KOPT-K1 (cell line): ENCODE results near the gene HS1BP3.

ENCODE experiments used
- H3K27ac ChIP-seq: fragments of 200-600 bp; sonication (generic); 2 replicates; pipeline ENCODE4 v1.5.1; 2016; ENCODE audit warnings: antibody characterized with exemption, mild to moderate bottlenecking, low read depth, low read length; ENCODE audit not compliant: poor library complexity, severe bottlenecking
- H3K36me3 ChIP-seq: fragments of 200-600 bp; sonication (generic); 2 replicates; pipeline ENCODE4 v1.5.1; 2017; ENCODE audit warnings: antibody characterized with exemption, mild to moderate bottlenecking, low read length, moderate library complexity; ENCODE audit not compliant: insufficient read depth
- H3K9me3 ChIP-seq: fragments of 200-600 bp; sonication (generic); 2 replicates; pipeline ENCODE4 v1.5.1; 2017; ENCODE audit warnings: antibody characterized with exemption, low read length, mild to moderate bottlenecking; ENCODE audit not compliant: insufficient read depth, poor library complexity, severe bottlenecking

HS1BP3 gene

DNA sequence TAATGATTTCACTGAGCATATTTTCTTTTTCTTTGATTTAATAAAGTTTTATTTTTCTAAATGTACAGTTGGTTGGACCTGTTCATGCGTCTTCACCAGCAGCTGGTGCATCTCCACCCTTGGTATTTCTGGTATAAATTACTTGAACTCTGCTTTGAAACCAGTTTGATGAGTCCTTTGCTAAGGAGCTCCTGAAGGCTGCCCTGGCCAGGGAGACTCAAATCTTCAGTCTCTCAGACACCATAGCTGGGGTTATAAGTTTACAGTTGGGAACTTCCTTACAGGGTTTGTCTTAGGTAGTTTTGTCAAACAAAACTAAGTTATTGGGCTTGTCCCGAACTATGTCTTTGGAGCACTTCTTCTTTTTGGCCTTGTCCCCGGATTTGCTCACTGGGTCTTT lies 44.7 kb downstream of the HS1BP3 start:
- Histone ChIP-seq H3K27ac (no peak overlapping the region), H3K36me3 (no peaks in the 10 kb centered on the region), H3K9me3 (peaks cover 6% of the 10 kb centered on the region)

DNA sequence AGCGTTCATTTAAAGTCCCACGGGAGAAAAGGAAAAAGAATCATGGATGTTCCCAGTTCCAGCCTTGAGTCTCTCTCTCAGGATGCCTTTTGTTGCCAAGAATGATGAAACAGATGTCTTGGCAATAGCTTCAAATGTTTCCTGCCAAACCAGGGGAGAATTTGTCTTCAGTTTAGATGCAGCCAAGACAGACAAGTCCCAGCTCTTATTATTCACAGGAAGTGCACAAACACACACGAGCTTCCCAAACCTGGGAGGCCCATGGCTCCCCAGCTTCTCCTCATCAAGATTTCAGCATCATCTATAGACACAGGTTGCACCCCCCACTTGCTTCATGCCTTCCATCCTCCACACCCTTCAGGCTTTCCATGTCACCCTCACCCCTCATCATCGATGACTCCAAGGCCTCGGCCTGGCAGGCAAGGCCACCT lies 45.9 kb downstream of the HS1BP3 start:
- no peak overlapping the region for H3K27ac ChIP-seq
- H3K36me3 ChIP-seq, result no peaks in the 10 kb centered on the region
- peaks cover 6% of the 10 kb centered on the region for H3K9me3 ChIP-seq

DNA sequence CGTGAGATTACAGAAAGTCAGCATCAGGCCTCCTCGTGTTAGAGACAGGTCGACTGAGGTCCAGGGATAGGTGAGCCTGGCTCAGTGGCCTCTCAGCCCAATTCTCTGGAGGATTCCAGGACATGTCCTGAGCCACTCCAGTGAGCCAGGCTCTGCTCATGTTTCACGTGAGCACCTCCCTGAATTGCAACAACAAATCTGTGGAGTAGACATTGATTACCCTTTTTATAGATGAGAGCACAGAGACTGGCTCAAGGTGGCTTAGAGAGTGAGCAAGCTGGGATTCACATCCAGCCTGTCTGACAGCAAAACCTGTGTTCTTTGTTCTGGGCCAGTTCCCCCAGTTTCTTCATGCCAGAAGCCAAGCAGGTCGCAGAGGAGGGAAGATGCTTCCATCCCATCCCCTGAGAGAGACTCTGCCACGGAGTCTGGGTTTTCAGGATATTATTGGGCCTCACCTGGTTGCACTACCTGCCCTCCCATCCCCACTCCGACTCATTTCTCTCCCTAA lies 46.4 kb downstream of the HS1BP3 start:
- peaks cover 6% of the 10 kb centered on the region for H3K9me3 ChIP-seq
- no peak overlapping the region for H3K27ac ChIP-seq
- H3K36me3 ChIP-seq, result no peaks in the 10 kb centered on the region

DNA sequence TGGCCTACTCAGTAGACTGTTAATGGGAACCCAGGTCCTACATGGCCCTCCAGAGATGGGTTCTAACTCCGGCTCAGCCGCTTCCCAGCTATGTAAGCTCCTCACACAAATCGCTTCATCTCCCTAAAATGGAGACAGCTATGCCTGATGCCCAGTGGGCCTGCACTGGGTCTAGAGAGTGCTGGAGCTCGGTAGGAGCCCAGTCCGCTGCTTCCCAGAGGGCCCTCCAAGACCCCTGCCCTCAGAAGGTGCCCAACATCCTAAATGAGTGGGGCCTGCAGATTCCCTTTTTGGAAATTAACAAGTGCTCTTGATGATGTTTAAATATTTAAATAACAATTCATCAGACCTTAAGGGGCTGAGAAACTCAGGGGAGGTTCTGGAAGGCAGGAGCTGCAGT lies 47.1 kb downstream of the HS1BP3 start:
- peaks cover 6% of the 10 kb centered on the region for H3K9me3 ChIP-seq
- H3K36me3 ChIP-seq, result no peaks in the 10 kb centered on the region
- no peak overlapping the region for H3K27ac ChIP-seq

DNA sequence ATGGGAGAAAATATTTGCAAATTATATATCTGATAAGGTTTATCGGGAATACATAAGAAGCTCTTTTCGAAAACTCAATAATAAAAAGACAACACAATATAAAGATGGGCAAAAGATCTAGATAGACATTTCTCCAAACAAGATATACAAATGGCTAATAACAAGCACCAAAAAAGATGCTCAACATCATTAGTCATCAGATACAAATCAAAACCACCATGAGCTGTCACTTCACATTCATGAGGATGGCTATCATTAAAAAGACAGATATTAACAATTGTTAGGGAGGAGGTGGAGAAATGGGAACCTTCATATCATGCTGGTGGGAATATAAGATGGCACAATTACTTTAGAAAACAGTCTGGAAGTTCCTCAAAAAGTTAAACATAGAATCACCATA lies 48.1 kb downstream of the HS1BP3 start:
- Histone ChIP-seq H3K27ac (no peak overlapping the region), H3K36me3 (no peaks in the 10 kb centered on the region), H3K9me3 (peaks cover 6% of the 10 kb centered on the region)

DNA sequence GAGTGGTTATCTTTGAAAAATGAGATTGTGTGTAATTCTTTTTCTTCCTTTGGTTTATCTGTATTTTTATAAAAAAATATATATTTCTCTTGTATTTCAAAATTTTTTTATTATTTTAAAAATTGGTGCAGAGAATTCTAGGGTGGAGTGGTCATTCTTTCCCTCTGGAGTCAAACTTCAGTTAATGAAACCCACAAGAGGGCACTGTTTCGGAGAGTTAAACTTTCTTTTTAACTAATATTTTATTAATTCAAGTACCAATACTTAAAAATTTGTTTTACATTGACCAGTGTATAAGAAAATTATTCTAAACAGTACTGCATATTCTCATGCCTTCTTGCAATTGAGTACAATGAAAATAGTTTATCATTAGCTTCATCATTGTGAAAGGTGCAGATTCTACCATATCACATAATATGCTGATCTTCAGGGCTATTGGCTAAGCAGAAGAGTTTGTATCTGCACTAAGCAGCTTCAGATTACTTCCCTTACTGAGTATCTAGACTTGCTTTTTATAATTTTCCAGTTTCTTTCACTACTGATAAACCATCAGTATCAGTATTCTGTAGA lies 50.1 kb downstream of the HS1BP3 start:
- no peaks in the 10 kb centered on the region for H3K9me3 ChIP-seq
- H3K27ac ChIP-seq, result no peak overlapping the region
- no peaks in the 10 kb centered on the region for H3K36me3 ChIP-seq

DNA sequence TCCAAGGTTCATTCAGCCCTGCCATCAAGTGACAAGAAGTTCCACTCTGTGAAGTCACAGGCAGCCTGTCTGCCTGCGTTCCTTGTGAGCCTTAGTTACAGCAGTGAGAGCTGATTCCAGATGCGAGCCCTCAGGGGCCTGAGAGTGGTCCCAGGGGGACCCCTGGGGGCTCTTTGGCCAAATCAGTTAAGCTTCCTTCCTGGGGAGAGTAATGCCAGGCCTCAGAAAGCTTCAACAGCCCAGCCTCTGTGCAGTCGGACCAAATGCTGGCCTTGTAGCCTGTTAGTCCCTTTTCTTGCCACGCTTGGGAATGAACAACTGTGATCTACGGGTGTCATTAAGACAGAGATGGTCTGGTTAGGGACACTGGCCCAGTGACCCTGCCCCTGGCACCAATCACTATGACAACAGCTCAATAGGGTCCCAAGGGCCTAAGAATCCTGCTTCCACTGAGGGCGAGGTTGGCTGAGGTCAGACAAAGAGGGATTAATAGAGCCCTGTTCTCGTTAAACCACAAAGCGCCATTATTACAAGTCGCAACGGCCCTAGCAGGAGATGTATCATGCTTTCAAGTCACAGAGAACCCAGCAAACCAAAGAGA lies 50.9 kb downstream of the HS1BP3 start:
- Histone ChIP-seq H3K27ac (no peak overlapping the region), H3K36me3 (no peaks in the 10 kb centered on the region), H3K9me3 (no peaks in the 10 kb centered on the region)

DNA sequence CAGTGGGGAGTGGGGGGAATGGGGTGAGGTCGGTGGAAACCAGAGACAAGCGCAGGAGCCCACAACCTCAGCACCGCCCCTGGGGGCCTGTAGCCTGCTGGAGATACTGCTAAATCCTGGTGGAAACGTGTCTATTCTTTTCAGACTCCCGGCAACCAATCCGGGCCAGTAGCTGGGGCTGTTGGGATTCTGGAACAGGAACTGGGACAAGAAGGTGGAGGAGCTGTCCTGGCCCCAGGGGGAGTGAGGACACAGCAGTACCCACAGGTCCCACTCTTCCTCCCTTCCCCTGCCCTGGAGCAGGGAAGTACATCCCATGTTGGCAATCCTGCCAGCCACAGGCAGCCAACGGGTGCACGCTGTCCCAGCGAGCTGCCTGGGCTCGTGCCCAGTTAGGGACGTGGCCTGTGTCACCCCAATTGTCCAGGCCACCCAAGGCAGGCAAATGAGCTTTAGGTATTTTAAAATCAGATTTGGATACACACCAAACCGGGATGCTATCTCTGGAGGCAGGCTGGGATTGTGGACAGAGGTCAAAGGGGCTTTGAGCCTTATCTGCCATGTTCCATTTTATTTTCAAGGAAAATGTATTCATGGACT lies 51.8 kb downstream of the HS1BP3 start:
- Histone ChIP-seq H3K27ac (no peak overlapping the region), H3K9me3 (no peaks in the 10 kb centered on the region), H3K36me3 (no peaks in the 10 kb centered on the region)

DNA sequence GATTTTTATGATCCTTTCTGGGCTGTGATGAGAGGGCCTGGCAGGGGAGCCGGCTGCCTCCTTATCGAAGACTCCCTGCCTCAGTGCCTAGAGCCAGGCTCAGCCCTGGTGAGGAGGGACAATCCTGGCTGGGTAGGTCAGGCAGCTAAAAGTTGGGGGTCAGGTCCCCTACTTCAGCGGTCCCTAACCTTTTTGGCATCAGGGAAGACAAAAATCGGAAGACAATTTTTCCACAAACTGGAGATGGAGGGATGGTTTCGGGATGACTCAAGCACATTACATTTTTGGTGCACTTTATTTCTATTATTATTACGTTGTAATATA lies 53.1 kb downstream of the HS1BP3 start:
- Histone ChIP-seq H3K36me3 (no peaks in the 10 kb centered on the region), H3K27ac (no peak overlapping the region), H3K9me3 (no peaks in the 10 kb centered on the region)

DNA sequence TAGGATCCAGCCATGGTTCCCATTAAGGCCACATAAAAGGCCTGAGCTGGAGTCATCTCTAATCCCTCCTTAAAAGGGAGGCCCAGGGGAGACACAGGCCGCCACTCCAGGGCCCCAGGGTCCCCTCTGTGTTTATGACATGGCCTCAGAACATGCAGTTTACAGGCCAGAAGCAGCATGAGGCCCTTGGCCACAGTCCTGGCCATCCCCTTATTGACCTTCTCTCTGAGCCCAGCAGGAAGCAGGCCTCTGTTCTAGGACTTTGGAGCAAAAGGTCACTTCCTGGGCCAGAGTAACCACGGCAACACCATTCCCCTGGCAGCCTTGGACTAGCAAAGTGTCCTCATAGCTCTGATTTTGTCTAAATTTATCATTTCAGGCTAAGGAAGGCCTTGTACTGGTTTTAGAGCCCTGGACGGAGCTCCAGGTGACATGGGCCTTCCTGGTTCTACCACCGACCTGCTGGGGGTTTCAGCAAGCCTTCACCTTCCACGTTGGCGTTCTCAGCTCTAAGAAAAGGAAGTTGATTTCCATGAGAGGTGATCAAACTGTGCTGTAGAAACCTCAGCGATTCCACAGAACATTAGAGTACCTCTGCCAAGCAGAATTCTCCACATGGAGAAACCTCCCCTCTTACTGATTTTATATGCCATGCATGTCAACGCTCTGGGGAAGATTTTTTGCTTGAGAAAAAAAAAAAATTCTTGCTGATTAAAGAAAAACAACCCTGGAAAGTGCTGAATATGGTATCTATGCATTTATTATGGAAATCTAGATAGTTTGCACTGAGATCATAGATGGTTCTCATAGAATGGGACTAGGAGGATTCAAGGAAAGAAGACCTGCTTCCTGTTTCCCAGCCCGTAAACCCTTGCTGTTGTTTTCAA lies 53.7 kb downstream of the HS1BP3 start:
- Histone ChIP-seq H3K36me3 (no peaks in the 10 kb centered on the region), H3K27ac (no peak overlapping the region), H3K9me3 (no peaks in the 10 kb centered on the region)

DNA sequence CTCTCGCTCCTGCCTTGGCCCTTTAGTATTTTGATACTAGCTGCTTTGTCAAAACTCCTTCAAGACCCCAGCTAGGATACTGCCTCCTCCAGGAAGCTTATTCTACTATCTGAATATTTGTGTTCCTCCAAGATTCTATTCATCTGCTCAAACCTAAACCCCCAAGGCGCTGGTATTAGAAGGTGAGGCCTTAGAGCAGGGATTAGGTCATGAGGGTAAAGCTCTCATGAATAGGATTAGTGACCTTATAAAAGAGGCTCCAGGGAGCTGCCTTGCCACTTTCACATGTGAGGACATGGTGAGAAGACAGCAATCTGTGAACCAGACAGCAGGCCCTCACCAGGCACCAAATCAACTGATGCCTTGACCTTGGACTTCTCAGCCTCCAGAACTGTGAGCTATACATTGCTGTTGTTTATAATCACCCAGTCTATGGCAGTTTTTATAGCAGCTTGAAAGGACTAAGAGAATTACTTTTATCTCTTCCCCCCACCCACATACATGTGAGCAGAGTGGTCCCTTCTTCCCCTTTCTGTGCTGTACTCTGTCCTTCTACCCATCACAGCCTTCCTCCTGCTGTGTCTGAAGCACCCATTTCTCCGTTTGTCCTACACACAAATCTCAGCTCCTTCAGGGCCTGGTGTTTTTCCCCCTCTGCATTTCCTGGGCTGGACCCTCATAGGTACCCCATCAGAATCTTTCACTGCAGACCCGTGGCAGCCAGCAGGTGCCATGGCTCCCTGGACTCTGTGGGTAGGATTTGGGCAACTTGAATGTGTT lies 54.5 kb downstream of the HS1BP3 start:
- no peaks in the 10 kb centered on the region for H3K36me3 ChIP-seq
- H3K27ac ChIP-seq, result no peak overlapping the region

DNA sequence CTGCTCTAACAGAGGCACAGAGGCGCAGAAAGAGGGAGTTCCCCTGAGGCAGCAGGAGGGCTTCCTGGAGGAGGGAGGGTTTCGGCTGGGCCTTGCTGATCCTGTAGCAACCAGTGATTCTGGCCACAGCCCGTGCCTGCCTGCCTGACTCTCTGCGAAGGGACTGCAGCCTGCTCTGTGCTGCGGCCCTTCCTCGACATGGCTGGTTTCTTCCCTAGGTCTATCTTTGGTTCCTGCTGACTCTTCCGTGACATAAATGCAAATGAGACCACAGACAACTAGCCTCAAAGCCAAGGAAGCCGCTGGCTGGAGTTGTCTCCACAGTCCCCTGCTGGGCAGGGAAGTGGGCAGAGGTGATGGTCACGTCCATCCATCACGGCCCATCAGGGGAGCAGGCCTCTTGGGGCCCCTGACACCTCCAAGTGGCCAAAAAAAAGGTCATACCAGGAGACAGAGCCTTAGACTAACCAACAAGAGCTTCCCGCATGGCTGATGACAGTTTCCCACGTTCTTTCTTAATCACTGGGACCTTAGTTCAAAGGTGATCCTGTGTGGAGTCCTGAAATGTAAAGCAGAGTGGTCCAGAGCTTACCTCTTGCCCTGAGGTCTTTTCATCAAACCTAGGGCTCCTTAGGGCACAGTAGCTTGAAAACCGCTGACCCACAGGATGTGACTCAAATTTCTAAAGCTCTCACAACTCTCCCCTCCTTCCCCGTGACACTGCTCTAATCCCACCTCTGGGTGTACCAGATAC lies 55.3 kb downstream of the HS1BP3 start:
- no peaks in the 10 kb centered on the region for H3K36me3 ChIP-seq
- no peak overlapping the region for H3K27ac ChIP-seq
- no peaks in the 10 kb centered on the region for H3K9me3 ChIP-seq

More for the DNA sequence above, 54.5 kb downstream of the HS1BP3 start:
- H3K9me3 ChIP-seq, result no peaks in the 10 kb centered on the region

DNA sequence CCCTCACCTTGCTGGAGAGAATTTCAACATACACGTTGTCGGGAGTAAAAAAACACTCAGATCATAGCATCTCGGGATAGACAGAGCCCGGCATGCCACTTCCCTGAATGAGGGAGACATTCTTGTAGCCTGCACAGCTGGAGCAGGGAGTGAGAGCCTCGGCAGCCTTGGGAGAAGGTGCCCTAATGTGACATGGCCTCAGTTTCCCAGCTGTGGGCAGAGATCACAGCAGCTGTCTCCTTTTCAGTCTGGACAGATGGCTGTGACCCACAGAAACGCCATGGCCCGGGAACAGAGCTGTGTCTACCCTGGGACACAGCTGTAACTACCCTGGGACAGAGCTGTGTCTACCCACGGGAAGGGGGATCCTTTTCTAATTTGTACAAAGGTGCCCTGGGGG lies 55.9 kb downstream of the HS1BP3 start:
- Histone ChIP-seq H3K27ac (no peak overlapping the region), H3K36me3 (no peaks in the 10 kb centered on the region), H3K9me3 (no peaks in the 10 kb centered on the region)

DNA sequence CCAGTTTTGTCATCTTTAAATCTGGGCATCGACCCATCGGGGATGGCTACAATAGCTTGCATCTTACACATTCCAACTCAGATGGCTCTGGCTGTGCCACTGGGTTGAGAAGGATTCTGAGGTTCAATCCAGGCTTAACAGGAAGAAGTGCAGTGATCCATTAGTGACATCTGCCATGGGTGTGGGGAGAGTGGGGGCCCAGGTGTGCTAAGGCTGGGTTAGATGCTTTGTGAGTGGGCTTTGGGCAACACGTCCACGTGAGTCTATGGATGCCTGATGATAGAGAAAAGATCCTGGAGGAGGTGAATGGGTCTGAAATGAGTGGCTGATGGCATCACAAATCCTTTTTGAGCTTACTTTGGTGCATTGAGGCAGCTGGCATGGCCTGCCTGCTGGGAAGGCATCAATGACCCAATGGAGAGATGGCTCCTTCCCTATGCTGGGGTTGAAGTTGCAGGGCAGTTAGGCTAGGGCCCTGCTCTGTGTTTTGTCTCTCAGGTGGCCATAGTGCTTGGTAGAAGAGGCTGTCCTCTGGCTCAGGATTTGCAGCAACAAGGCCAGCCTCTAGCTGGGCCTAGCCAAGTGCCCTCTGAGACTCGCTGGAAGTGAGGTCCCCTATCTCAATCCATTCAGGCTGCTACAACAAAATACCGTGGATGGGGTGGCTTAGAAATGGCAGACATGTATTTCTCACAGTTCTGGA lies 56.7 kb downstream of the HS1BP3 start:
- H3K36me3 ChIP-seq, result no peaks in the 10 kb centered on the region
- no peaks in the 10 kb centered on the region for H3K9me3 ChIP-seq
- H3K27ac ChIP-seq, result no peak overlapping the region
